Stimulated activated CD4-positive, alpha-beta T cell treated with anti-CD3 and anti-CD28 coated beads, TNF-alpha, amount 100 ng/mL, for 48 hours (primary cell): ENCODE data around the gene CNNM3.

Source experiments
- DNase-seq, 3 donors: peaks; one replicate each; pipeline ENCODE4 v3.0.0-alpha.2; 2020; ENCODE audit warnings: low read depth in 3 of 3

Gene CNNM3

GRCh38 chr2:96863575-96864342 lies 47.7 kb downstream of the CNNM3 start:
- no peak for DNase-seq

- DNase-seq: no peak
Measured at GRCh38 chr2:96864343-96865091, 48.4 kb downstream of the CNNM3 start.

GRCh38 chr2:96865654-96866053 lies 49.6 kb downstream of the CNNM3 start:
- DNase-seq: no peak

GRCh38 chr2:96866149-96866548 lies 50.1 kb downstream of the CNNM3 start:
- DNase-seq: no peak

- DNase-seq: no peak
Measured at GRCh38 chr2:96866586-96866985, 50.5 kb downstream of the CNNM3 start.

GRCh38 chr2:96866986-96867755 lies 51.1 kb downstream of the CNNM3 start:
- no peak for DNase-seq

GRCh38 chr2:96867756-96868554 lies 51.9 kb downstream of the CNNM3 start:
- no peak for DNase-seq

- DNase-seq: peak in 2 of 3 donors; percentile 26 to 32
Measured at GRCh38 chr2:96868555-96869280, 52.6 kb downstream of the CNNM3 start.

GRCh38 chr2:96869281-96869821 lies 53.3 kb downstream of the CNNM3 start:
- DNase-seq: no peak

- no peak for DNase-seq
Measured at GRCh38 chr2:96869822-96870625, 54.0 kb downstream of the CNNM3 start, which contains the start of gene SEMA4C. SEMA4C (minus strand) TSS chr2:96870080; CDS start chr2:96867886, 2,194 bp downstream.

- DNase-seq: no peak
Measured at GRCh38 chr2:96870626-96871255, 54.7 kb downstream of the CNNM3 start.

GRCh38 chr2:96872591-96873349 lies 56.7 kb downstream of the CNNM3 start:
- DNase-seq: no peak

- DNase-seq: no peak
Measured at GRCh38 chr2:96873651-96874096, 57.6 kb downstream of the CNNM3 start.

GRCh38 chr2:96874198-96874831 lies 58.2 kb downstream of the CNNM3 start:
- DNase-seq: no peak

GRCh38 chr2:96875498-96876268 lies 59.6 kb downstream of the CNNM3 start:
- DNase-seq: no peak

GRCh38 chr2:96876269-96877041 lies 60.4 kb downstream of the CNNM3 start:
- DNase-seq: no peak
